Raji (cell line): ENCODE results near the gene UMAD1.

Experiments used
- POLR2A ChIP-seq: IDR thresholded peaks from 2 replicates; pipeline ENCODE4 v1.6.1; 2011; ENCODE audit warnings: low read depth, low read length, control low read depth; ENCODE audit not compliant: insufficient read depth

UMAD1 gene

GRCh38 chr7:7808626-7809025, 168.1 kb downstream of the UMAD1 start:
- no peak for TF ChIP-seq POLR2A

- TF ChIP-seq POLR2A, result no peak
Measured at GRCh38 chr7:7810380-7810779, 169.8 kb downstream of the UMAD1 start.

- no peak for TF ChIP-seq POLR2A
Measured at GRCh38 chr7:7810826-7811225, 170.3 kb downstream of the UMAD1 start.

GRCh38 chr7:7812112-7812511, 171.6 kb downstream of the UMAD1 start:
- no peak for TF ChIP-seq POLR2A

GRCh38 chr7:7815395-7815794, 174.8 kb downstream of the UMAD1 start:
- TF ChIP-seq POLR2A, result no peak

GRCh38 chr7:7816084-7816483, 175.5 kb downstream of the UMAD1 start:
- no peak for TF ChIP-seq POLR2A

- TF ChIP-seq POLR2A, result no peak
Measured at GRCh38 chr7:7816816-7817536, 176.4 kb downstream of the UMAD1 start.

- TF ChIP-seq POLR2A, result no peak
Measured at GRCh38 chr7:7817748-7818147, 177.2 kb downstream of the UMAD1 start.

GRCh38 chr7:7819442-7820247, 179.1 kb downstream of the UMAD1 start:
- no peak for TF ChIP-seq POLR2A

GRCh38 chr7:7820409-7820808, 179.9 kb downstream of the UMAD1 start:
- no peak for TF ChIP-seq POLR2A

- TF ChIP-seq POLR2A, result no peak
Measured at GRCh38 chr7:7820939-7821338, 180.4 kb downstream of the UMAD1 start.

- no peak for TF ChIP-seq POLR2A
Measured at GRCh38 chr7:7821517-7821916, 181.0 kb downstream of the UMAD1 start.

GRCh38 chr7:7829667-7830066, 189.1 kb downstream of the UMAD1 start:
- TF ChIP-seq POLR2A, result no peak

GRCh38 chr7:7830122-7830878, 189.7 kb downstream of the UMAD1 start:
- TF ChIP-seq POLR2A, result no peak

- no peak for TF ChIP-seq POLR2A
Measured at GRCh38 chr7:7832518-7832917, 192.0 kb downstream of the UMAD1 start.

GRCh38 chr7:7834761-7835160, 194.2 kb downstream of the UMAD1 start:
- no peak for TF ChIP-seq POLR2A
